GM12865 (cell line): Measurements from ENCODE around the gene HSPB2.

ENCODE experiments used
- DNase-seq: peaks from one replicate; pipeline ENCODE4 v3.0.0; 2010; ENCODE audit warnings: low read depth
- H3K4me3 ChIP-seq: 2 replicates; pipeline ENCODE4 v1.5.1; 2011; ENCODE audit warnings: mild to moderate bottlenecking, low read depth, low read length, control low read depth
- CTCF ChIP-seq: IDR thresholded peaks from 2 replicates; pipeline ENCODE4 v1.5.1; 2011; ENCODE audit warnings: low read length, control low read depth, low read depth, inconsistent platforms; ENCODE audit not compliant: insufficient read depth; ENCODE audit errors: missing control alignments

The HSPB2 gene

GRCh38 chr11:111906680-111907079, 5.9 kb upstream of the HSPB2 start:
- no peak for TF ChIP-seq CTCF
- H3K4me3 ChIP-seq, result no peak overlapping the region
- no peak for DNase-seq

GRCh38 chr11:111908639-111909305, 3.8 kb upstream of the HSPB2 start:
- DNase-seq, result no peak

GRCh38 chr11:111909378-111909777, 3.2 kb upstream of the HSPB2 start:
- DNase-seq, result no peak
- H3K4me3 ChIP-seq, result no peak overlapping the region
- TF ChIP-seq CTCF, result no peak

More at GRCh38 chr11:111908639-111909305, 3.8 kb upstream of the HSPB2 start:
- no peak for TF ChIP-seq CTCF
- no peak overlapping the region for H3K4me3 ChIP-seq

- DNase-seq, result no peak
- H3K4me3 ChIP-seq, result no peak overlapping the region
- no peak for TF ChIP-seq CTCF
Measured at GRCh38 chr11:111910676-111911562, 1.6 kb upstream of the HSPB2 start.

GRCh38 chr11:111911563-111912401, 752 bp upstream of the HSPB2 start, which contains the start of gene CRYAB:
CRYAB (minus strand) TSS chr11:111911770; CDS start chr11:111911724, 46 bp downstream.
- no peak for DNase-seq
- TF ChIP-seq CTCF, result no peak
- H3K4me3 ChIP-seq, result no peak within 1 kb of the TSS

- no peak for TF ChIP-seq CTCF
- H3K4me3 ChIP-seq, result no peak overlapping the region
Measured at GRCh38 chr11:111913031-111913861, 712 bp downstream of the HSPB2 start.

More at GRCh38 chr11:111913031-111913861, 712 bp downstream of the HSPB2 start:
- DNase-seq, result no peak
